C4-2B (cell line): ENCODE data around the gene GBE1.

Experiments used
- ZFX ChIP-seq: fragments of 450-650 bp; IDR thresholded peaks from 2 replicates; pipeline ENCODE4 v1.6.1; 2017
- TF ChIP-seq, protein P1 (sequence below): fragments of 450-650 bp; conservative IDR thresholded peaks from 2 replicates; pipeline ENCODE4 v1.5.1; 2017; ENCODE audit warnings: mild to moderate bottlenecking

DNA sequence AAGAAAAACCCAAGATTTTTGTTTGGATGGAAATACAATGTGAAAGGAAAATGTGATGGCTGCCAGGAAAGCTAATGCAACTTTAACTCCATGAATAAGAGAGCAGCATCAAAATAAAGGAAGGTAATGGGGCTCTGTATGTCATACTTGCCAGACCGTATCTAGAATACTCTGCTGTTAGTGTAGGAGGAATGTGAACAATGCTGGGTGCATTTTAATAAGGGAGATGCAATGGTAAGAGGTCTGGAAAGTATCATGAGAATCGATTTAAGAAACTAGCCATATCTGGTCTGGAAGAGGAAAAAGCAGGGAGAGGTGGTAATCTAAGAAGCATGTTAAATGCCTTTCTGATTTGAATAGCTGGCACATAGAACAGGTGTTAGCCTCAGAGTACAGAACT lies 239.6 kb downstream of the GBE1 start:
- TF ChIP-seq, protein P1, sequence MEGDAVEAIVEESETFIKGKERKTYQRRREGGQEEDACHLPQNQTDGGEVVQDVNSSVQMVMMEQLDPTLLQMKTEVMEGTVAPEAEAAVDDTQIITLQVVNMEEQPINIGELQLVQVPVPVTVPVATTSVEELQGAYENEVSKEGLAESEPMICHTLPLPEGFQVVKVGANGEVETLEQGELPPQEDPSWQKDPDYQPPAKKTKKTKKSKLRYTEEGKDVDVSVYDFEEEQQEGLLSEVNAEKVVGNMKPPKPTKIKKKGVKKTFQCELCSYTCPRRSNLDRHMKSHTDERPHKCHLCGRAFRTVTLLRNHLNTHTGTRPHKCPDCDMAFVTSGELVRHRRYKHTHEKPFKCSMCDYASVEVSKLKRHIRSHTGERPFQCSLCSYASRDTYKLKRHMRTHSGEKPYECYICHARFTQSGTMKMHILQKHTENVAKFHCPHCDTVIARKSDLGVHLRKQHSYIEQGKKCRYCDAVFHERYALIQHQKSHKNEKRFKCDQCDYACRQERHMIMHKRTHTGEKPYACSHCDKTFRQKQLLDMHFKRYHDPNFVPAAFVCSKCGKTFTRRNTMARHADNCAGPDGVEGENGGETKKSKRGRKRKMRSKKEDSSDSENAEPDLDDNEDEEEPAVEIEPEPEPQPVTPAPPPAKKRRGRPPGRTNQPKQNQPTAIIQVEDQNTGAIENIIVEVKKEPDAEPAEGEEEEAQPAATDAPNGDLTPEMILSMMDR, result no peak
- TF ChIP-seq ZFX, result no peak
